IPS DF 4.7 (cell line): ENCODE results near the gene SZT2.

Source experiments
- DNase-seq: peaks from one replicate; pipeline ENCODE4 v3.0.0-alpha.2; 2013; ENCODE audit warnings: low spot score; ENCODE audit errors: extremely low read depth

SZT2 gene

GRCh38 chr1:43441166-43441893 is 51.6 kb downstream of the SZT2 start:
- no peak for DNase-seq

- DNase-seq: no peak
Observed at GRCh38 chr1:43441894-43442637, 52.4 kb downstream of the SZT2 start.

GRCh38 chr1:43442756-43443155 is 53.1 kb downstream of the SZT2 start:
- no peak for DNase-seq

- DNase-seq: no peak
Observed at GRCh38 chr1:43443197-43443946, 53.7 kb downstream of the SZT2 start.

GRCh38 chr1:43444151-43444828 is 54.6 kb downstream of the SZT2 start:
- no peak for DNase-seq

GRCh38 chr1:43444836-43445235 is 55.1 kb downstream of the SZT2 start:
- no peak for DNase-seq

GRCh38 chr1:43445606-43446387 is 56.1 kb downstream of the SZT2 start:
- DNase-seq: no peak

- no peak for DNase-seq
Observed at GRCh38 chr1:43446388-43446740, 56.7 kb downstream of the SZT2 start.

- DNase-seq: no peak
Observed at GRCh38 chr1:43446881-43447835, 57.5 kb downstream of the SZT2 start.

- no peak for DNase-seq
Observed at GRCh38 chr1:43447891-43448708, 58.4 kb downstream of the SZT2 start.

- no peak for DNase-seq
Observed at GRCh38 chr1:43448955-43449707, 59.4 kb downstream of the SZT2 start.

GRCh38 chr1:43449708-43450069 is 60.0 kb downstream of the SZT2 start:
- no peak for DNase-seq

GRCh38 chr1:43450251-43450941 is 60.7 kb downstream of the SZT2 start:
- no peak for DNase-seq

GRCh38 chr1:43451157-43451591 is 61.5 kb downstream of the SZT2 start:
- DNase-seq: no peak

GRCh38 chr1:43451701-43452532 is 62.2 kb downstream of the SZT2 start:
- DNase-seq: no peak

- no peak for DNase-seq
Observed at GRCh38 chr1:43452789-43453441, 63.2 kb downstream of the SZT2 start.
